Pulmonary artery endothelial cell (primary cell): ENCODE results near the gene MAP7. TPM values are rescaled to one million over a fixed set of nuclear protein-coding genes. Genes with fewer than 3 reads are reported as not detected.
"Not testable (repeated sequence)": the region's sequence is repeated elsewhere in the genome, so short reads cannot be mapped to it uniquely, and the experiment has no call there.

Source experiments
- DNase-seq: peaks from one replicate; pipeline ENCODE4 v3.0.0-alpha.2; 2011; ENCODE audit warnings: low read depth, low spot score
- total RNA-seq: library from RNA; depleted of rRNA; stranded (reverse); fragments of >200 nt; gene quantifications from 2 replicates; pipeline ENCODE4 v1.2.3, GENCODE V29; 2014

Gene MAP7
- total RNA-seq, 1 donor from 2014 or later, result 0.66 TPM

DNA sequence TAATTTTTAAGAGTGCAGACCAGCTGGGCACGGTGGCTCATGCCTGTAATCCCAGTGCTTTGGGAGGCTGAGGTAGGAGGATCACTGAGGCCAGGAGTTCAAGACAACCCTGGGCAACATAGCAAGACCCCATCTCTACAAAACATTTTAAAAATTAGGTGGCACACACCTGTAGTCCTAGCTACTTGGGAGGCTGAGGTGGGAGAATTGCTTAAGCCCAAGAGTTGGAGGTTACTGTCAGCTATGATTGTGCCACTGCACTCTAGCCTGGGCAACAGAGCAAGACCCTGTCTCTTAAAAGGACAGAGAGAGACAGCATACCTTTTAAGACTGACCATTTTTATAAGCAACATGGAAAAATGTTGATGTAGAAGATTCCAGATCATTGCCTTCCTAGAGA lies 241.8 kb downstream of the MAP7 start:
- not testable (repeated sequence) for DNase-seq

DNA sequence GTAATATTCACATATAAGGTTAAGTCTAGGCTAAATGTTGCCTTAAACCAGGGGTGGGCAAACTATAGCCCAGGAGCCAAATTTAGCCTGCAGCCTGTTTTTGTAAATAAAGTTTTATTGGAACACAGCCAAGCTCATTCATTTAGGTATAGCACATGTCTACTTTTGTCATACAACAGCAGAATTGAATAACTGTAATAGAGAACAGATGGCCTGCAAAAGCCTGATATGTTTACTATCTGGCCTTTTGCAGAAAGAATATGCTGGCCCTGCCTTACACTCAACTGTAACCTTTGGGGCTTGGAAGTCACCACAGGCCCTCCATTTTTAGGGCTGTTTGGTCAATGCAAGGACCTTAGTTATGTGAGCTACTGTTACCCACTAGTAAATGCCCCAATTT lies 242.9 kb downstream of the MAP7 start:
- no peak for DNase-seq

DNA sequence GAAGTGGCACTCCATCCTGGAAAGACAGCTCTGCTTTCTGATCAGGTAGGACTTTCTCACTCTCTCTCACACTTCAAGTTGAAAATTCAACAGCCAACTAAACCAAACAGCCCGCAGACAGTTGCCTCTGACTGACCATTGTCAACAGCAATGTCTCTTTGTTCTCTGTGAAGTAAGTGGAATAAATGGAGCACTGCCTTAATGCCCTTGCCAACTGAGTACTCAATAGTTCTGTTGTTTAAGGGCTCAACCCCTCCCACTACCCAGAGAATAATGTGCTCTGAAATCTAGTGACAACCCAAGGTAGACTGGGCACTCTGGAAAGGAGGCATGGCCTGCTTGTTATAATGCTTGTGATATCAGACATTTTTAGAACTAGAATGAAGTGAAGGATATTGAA lies 243.8 kb downstream of the MAP7 start:
- DNase-seq, result no peak

DNA sequence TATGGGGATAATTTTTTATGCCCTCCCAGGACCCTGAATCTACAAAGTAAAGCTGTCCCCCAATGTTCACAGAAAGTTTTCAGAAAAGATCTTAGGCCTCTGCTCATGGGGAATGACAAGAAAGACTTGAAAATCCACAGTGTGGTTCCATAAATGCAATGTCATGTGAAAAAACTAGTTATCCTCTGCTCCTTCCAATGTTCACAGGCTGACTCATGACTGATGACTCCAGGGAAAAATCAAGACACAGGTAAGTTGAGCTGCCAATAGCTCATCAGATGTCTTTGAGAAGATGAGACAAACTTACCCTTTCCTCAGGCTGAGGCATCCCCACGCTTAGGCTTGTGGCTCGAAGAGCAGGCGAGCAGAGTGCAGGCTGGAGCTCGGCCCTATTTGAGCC lies 245.8 kb downstream of the MAP7 start:
- no peak for DNase-seq

DNA sequence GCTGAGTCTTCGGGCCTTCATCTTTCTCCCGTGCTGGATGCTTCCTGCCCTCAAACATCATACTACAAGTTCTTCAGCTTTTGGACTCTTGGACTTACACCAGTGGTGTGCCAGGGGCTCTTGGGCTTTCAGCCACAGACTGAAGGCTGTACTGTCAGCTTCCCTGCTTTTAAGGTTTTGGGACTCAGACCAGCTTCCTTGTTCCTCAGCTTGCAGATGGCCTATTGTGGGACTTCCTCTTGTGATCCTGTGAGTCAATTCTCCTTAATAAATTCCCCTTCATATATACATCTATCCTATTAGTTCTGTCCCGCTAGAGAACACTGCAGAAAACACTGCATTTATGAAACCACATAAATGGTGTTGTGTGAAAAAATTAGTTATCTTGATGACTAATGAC lies 246.7 kb downstream of the MAP7 start:
- DNase-seq, result no peak

DNA sequence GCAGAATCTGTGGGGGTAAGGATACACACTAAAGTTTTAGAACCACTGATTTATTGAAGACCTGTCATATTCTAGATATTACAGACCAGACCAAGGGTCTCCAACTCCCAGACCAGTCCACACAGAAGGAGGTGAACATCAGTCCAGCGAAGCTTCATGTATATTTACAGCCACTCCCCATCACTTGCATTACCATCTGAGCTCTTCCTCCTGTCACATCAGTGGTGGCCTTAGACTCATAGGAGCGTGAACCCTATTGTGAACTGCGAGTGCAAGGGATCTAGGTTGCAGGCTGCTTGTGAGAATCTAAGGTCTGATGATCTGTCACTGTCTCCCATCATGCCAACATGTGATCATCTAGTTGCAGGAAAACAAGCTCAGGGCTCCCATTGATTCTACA lies 255.6 kb downstream of the MAP7 start:
- no peak for DNase-seq

Other genes with a start within 250 kb of the MAP7 start
- 25.8 and 34.8 TPM in 2 replicates for gene MAP3K5, start 242.1 kb upstream of the MAP7 start, total RNA-seq